ENCODE measurements around the gene SGK1. TPM values are rescaled to one million over a fixed set of nuclear protein-coding genes. Genes with fewer than 3 reads are reported as not detected.
"Not testable (repeated sequence)": the region's sequence is repeated elsewhere in the genome, so short reads cannot be mapped to it uniquely, and the experiment has no call there.

SGK1 gene
- polyA plus RNA-seq, 2 of the 4 experiments (the other 2 are of a cell fraction), result 41.3 to 131 TPM

DNA sequence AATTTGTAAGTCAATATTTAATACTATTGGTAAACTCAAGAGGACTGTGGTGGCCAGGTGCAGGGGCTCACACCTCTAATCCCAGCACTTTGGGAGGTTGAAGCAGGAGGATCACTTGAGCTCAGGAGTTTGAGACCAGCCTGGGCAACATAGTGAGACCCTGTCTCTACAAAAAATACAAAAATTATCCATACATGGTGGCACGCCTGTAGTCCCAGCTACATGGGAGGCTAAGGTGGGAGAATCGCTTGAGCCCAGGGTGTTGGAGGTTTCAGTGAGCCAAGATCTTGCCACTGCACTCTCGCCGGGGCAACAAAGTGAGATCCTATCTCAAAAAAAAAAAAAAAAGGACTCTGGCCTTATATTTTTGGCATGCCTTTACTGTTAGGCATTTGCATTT is 137.4 kb downstream of the SGK1 start:
- H3K4me3 ChIP-seq; ATAC-seq; POLR2A ChIA-PET; DNase-seq (ENCODE audit: low read depth in 1 of 2, low spot score in 1 of 2); H3K9me3 ChIP-seq; H3K4me2 ChIP-seq; FAIRE-seq: not testable (repeated sequence)
- peaks cover 35% of the 10 kb centered on the region for H3K4me1 ChIP-seq
- CTCF ChIA-PET, result interaction anchor here (0.8 to 3.3 kb wide), 4 partner anchors 10 to 700 kb away, joined by 3 to 17 read pairs (median 4); no protein-coding TSS in a partner anchor
- H3K27ac ChIP-seq, result peak overlapping the region in 1 of 2 experiments; percentile 66; a peak in 3 of 6 replicates
- 94% methylated on average over 4 of the region's 4 CpGs for WGBS (ENCODE audit: missing lambda C conversion rate)

DNA sequence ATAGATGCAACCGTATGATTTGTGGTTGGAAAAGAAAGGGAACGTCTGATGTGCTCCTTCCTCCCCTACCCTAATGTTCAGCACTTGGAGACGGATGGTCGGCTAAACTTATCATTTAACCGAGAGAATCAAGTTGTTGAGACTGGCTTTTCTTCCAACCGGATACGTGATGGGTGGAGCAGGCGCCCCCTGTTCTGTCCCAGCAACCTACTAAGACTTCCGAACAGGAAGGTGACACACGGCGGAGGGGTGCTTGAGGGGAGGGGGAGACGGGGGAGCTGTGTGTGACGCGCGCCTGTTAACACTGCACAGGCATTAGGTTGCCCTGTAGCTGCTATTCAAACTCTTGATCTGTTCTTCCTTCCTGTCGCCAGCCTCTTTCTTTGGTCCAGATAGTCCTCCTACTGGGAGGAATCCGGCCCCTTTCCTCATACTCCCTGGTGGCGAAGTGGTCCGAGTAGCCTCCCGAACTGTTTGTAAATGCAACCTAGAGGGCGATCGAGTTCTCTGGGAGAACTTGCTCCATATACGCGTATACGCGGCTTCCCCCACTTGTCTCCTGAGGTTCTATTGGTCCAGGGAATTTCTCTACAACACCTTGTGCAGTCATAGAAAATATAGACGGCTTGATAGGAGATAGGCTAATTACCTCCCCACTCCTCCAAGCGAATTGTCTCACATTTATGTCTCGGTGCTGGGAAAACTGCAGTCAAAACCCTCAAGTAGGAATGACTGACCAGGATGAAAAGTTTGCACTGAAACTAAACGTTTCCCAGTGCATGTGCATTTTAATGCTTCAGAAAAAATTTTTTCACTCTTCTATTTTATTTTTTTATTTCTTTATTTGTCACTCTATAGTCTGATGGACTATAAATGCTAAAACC is 139.5 kb downstream of the SGK1 start:
- DNase-seq (ENCODE audit: low read depth in 1 of 2, low spot score in 1 of 2) (peak; percentile 75 to 91), ATAC-seq (peak; percentile 73 to 78), FAIRE-seq (no peak)
- peak overlapping the region; percentile 76 for H3K4me2 ChIP-seq
- CTCF ChIA-PET, result interaction anchor here (0.6 to 3.3 kb wide), 32 partner anchors 12 to 761 kb away, joined by 3 to 17 read pairs (median 4); no protein-coding TSS in a partner anchor
- peaks cover 35% of the 10 kb centered on the region for H3K4me1 ChIP-seq
- H3K4me3 ChIP-seq, result peak overlapping the region; percentile 20; the same call in 2 of the 3 replicates
- POLR2A ChIA-PET, result interaction anchor here (0.5 to 1.1 kb wide), 3 partner anchors 110 to 351 kb away, joined by 3 to 8 read pairs (median 3); no protein-coding TSS in a partner anchor
- peak overlapping the region; percentile 71 to 89 for H3K27ac ChIP-seq
- WGBS (ENCODE audit: missing lambda C conversion rate), result 11% methylated on average over 30 of the region's 30 CpGs
- no peaks in the 10 kb centered on the region for H3K9me3 ChIP-seq
- TF ChIP-seq RARB (CRISPR knock-in tag; IDR thresholded peaks at IDR 0.05) (no peak), RNF2 (IDR thresholded peaks at IDR 0.05; ENCODE audit: borderline replicate concordance, low read depth) (no peak), SMC3 (IDR thresholded peaks at IDR 0.05) (peak; percentile 90), MYC (IDR thresholded peaks at IDR 0.05; ENCODE audit: borderline replicate concordance, low read length) (no peak), ESRRA (IDR thresholded peaks at IDR 0.05; ENCODE audit: borderline replicate concordance, low read length) (no peak), RAD21 (conservative IDR thresholded peaks at IDR 0.05 in 1 of 2, IDR thresholded peaks at IDR 0.05 in 1 of 2) (peak; percentile 90), SREBF2 (IDR thresholded peaks at IDR 0.05) (no peak), CEBPB (IDR thresholded peaks at IDR 0.05) (0 out of 4 replicates have a peak, but pooled peaks of 1 of the 2 experiments have one; percentile 25), FOSL2 (IDR thresholded peaks at IDR 0.05) (no peak), FOSL2 (CRISPR knock-in tag; IDR thresholded peaks at IDR 0.05) (no peak)
- TF ChIP-seq, protein P1, sequence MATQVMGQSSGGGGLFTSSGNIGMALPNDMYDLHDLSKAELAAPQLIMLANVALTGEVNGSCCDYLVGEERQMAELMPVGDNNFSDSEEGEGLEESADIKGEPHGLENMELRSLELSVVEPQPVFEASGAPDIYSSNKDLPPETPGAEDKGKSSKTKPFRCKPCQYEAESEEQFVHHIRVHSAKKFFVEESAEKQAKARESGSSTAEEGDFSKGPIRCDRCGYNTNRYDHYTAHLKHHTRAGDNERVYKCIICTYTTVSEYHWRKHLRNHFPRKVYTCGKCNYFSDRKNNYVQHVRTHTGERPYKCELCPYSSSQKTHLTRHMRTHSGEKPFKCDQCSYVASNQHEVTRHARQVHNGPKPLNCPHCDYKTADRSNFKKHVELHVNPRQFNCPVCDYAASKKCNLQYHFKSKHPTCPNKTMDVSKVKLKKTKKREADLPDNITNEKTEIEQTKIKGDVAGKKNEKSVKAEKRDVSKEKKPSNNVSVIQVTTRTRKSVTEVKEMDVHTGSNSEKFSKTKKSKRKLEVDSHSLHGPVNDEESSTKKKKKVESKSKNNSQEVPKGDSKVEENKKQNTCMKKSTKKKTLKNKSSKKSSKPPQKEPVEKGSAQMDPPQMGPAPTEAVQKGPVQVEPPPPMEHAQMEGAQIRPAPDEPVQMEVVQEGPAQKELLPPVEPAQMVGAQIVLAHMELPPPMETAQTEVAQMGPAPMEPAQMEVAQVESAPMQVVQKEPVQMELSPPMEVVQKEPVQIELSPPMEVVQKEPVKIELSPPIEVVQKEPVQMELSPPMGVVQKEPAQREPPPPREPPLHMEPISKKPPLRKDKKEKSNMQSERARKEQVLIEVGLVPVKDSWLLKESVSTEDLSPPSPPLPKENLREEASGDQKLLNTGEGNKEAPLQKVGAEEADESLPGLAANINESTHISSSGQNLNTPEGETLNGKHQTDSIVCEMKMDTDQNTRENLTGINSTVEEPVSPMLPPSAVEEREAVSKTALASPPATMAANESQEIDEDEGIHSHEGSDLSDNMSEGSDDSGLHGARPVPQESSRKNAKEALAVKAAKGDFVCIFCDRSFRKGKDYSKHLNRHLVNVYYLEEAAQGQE (IDR thresholded peaks at IDR 0.05), result no peak
- TF ChIP-seq, protein P2, sequence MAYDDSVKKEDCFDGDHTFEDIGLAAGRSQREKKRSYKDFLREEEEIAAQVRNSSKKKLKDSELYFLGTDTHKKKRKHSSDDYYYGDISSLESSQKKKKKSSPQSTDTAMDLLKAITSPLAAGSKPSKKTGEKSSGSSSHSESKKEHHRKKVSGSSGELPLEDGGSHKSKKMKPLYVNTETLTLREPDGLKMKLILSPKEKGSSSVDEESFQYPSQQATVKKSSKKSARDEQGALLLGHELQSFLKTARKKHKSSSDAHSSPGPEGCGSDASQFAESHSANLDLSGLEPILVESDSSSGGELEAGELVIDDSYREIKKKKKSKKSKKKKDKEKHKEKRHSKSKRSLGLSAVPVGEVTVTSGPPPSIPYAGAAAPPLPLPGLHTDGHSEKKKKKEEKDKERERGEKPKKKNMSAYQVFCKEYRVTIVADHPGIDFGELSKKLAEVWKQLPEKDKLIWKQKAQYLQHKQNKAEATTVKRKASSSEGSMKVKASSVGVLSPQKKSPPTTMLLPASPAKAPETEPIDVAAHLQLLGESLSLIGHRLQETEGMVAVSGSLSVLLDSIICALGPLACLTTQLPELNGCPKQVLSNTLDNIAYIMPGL (CRISPR knock-in tag; IDR thresholded peaks at IDR 0.05; ENCODE audit: borderline replicate concordance), result no peak
- TF ChIP-seq, protein P3, sequence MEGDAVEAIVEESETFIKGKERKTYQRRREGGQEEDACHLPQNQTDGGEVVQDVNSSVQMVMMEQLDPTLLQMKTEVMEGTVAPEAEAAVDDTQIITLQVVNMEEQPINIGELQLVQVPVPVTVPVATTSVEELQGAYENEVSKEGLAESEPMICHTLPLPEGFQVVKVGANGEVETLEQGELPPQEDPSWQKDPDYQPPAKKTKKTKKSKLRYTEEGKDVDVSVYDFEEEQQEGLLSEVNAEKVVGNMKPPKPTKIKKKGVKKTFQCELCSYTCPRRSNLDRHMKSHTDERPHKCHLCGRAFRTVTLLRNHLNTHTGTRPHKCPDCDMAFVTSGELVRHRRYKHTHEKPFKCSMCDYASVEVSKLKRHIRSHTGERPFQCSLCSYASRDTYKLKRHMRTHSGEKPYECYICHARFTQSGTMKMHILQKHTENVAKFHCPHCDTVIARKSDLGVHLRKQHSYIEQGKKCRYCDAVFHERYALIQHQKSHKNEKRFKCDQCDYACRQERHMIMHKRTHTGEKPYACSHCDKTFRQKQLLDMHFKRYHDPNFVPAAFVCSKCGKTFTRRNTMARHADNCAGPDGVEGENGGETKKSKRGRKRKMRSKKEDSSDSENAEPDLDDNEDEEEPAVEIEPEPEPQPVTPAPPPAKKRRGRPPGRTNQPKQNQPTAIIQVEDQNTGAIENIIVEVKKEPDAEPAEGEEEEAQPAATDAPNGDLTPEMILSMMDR (IDR thresholded peaks at IDR 0.05), result peak; percentile 76
- TF ChIP-seq, protein P4, sequence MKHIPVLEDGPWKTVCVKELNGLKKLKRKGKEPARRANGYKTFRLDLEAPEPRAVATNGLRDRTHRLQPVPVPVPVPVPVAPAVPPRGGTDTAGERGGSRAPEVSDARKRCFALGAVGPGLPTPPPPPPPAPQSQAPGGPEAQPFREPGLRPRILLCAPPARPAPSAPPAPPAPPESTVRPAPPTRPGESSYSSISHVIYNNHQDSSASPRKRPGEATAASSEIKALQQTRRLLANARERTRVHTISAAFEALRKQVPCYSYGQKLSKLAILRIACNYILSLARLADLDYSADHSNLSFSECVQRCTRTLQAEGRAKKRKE (CRISPR knock-in tag; IDR thresholded peaks at IDR 0.05; ENCODE audit: low read depth), result no peak
- TF ChIP-seq, protein P5, sequence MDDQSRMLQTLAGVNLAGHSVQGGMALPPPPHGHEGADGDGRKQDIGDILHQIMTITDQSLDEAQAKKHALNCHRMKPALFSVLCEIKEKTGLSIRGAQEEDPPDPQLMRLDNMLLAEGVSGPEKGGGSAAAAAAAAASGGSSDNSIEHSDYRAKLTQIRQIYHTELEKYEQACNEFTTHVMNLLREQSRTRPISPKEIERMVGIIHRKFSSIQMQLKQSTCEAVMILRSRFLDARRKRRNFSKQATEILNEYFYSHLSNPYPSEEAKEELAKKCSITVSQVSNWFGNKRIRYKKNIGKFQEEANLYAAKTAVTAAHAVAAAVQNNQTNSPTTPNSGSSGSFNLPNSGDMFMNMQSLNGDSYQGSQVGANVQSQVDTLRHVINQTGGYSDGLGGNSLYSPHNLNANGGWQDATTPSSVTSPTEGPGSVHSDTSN (IDR thresholded peaks at IDR 0.05), result no peak
- TF ChIP-seq, protein P6, sequence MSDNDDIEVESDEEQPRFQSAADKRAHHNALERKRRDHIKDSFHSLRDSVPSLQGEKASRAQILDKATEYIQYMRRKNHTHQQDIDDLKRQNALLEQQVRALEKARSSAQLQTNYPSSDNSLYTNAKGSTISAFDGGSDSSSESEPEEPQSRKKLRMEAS (IDR thresholded peaks at IDR 0.05), result peak; percentile 36; the same call in 1 of the 2 replicates
